NB4 (cell line): Measurements from ENCODE around the gene LRRK1.

ENCODE experiments used
- CTCF ChIP-seq: IDR thresholded peaks from one replicate; pipeline ENCODE4 v1.5.1; 2012; ENCODE audit warnings: low read depth, low read length
- MAX ChIP-seq: IDR thresholded peaks from 2 replicates; pipeline ENCODE4 v1.6.1; 2011; ENCODE audit warnings: low read depth, low read length
- MYC ChIP-seq: IDR thresholded peaks from 2 replicates; pipeline ENCODE4 v1.6.1; 2011; ENCODE audit warnings: low read depth, low read length
- POLR2A ChIP-seq: IDR thresholded peaks from 2 replicates; pipeline ENCODE4 v1.6.1; 2011; ENCODE audit warnings: mild to moderate bottlenecking; ENCODE audit not compliant: insufficient read length; ENCODE audit errors: extremely low read depth

- peak; percentile 97 for TF ChIP-seq CTCF
- no peak for TF ChIP-seq POLR2A
- 0 out of 2 replicates have a peak, but pooled peaks have one; percentile 13 for TF ChIP-seq MAX
- TF ChIP-seq MYC: peak; percentile 26
These were observed 46.0 kb upstream of the LRRK1 start for GRCh38 chr15:100873029-100873677.
